ENCODE measurements around the gene EZR.
"Not testable (repeated sequence)": the region's sequence is repeated elsewhere in the genome, so short reads cannot be mapped to it uniquely, and the experiment has no call there.

EZR gene

DNA sequence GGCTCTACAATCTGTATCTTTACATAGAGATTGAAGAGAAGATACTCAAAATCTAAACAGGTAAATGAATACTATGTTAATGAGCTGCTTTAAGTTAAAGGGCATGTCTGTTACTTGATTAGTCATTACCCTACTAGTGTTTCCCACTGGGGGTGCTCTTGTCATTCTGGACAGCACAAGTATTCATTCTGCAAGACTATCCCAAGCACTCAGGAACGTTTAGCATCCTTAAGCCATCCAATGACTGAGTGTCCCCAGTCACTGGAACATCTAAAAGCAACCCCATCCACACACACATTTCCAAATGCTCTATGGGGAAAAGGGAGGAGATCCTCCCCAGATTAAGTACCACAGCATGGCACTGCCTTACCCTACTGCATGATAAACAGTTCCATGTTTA lies 25.7 kb downstream of the EZR start:
- DNase-seq: no peak

DNA sequence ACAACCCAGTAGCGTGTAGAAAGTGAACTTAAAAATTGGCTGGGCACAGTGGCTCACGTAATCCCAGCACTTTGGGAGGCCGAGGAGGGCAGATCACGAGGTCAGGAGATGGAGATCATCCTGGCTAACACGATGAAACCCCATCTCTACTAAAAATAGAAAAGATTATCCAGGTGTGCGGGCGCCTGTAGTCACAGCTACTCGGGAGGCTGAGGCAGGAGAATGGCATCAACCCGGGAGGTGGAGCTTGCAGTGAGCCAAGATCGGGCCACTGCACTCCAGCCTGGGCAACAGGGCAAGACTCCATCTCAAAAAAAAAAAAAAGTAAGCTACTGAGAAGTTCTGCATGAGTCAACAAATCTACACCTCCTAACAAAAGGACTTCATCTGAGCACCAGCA lies 26.7 kb downstream of the EZR start:
- not testable (repeated sequence) for DNase-seq

DNA sequence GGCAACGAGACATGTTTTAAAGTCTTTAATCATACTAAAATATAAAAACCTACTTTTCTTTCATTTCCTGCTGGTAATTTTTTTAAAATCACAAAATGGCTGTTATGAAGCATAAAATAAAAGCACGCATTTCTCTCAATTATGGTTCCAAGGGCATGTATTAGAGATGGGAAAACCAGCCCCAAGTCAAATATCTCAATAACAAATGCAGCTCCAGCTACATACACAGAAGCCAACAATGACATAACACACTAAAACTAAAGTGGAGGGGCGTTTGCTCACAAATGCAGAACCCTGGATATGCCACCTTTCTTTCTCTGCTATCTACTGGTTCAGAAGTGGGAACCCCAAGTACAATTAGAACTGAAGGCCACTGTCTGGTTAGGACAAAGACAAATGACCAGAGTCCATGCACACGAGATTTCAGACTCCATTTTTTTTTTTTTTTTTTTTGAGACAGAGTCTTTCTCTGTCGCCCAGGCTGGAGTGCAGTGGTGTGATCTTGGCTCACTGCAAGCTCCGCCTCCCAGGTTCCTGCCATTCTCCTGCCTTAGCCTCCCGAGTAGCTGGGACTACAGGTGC lies 27.8 kb downstream of the EZR start:
- DNase-seq: no peak

DNA sequence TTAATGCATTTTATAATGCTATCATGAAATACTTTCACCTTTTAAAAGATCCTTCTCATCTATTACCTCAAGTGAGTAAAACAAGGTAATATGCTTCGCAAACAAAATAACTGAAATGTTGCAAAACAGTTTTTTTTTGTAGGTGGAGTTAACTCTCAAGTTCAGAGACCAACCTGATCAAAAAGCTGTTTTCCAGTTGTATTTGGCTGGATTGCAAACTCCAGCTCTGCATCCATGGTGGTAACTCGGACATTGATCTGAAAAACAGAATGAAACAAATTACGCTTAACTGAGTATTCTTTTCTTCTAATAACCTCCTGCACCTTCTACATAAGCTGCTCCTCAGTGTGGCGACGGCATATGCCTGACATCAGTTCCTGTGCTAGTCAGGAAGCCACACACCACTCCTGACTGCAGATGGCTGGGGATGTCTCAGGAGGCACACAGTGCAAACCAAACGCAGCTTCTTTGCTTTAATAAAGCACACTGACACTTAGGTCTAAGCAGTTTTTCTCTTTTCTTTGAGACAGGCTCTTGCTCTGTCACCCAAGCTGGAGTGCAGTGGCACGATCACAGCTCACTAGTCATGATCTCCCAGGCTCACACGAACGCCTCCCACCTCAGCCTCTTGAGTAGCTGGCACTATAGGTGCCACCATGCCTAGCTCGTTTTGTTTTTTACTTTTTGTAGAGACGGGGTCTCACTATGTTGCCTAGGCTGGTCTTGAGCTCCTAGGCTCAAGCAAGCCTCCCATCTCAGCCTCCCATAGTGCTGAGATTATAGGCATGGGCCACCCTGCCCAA lies 29.9 kb downstream of the EZR start:
- DNase-seq: no peak

DNA sequence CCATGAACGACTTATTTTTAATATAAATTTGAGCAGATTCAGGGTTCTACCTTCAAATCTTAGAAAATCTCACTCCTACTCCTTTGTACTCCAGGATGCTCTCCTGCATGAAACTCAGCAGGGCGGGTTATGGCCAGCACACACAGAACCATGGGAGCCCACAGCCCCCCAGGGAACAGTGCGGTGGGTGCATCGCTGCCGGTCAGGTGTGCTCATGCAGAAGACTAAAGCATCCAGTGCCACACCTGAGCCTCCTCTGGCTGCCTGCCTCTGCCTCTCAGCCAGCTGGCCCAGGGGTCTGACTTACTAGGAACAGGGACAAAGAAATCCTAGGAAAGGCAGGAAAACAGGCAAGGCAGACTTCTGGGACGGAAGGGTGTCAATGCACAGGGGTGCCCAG lies 31.8 kb downstream of the EZR start:
- DNase-seq: no peak

DNA sequence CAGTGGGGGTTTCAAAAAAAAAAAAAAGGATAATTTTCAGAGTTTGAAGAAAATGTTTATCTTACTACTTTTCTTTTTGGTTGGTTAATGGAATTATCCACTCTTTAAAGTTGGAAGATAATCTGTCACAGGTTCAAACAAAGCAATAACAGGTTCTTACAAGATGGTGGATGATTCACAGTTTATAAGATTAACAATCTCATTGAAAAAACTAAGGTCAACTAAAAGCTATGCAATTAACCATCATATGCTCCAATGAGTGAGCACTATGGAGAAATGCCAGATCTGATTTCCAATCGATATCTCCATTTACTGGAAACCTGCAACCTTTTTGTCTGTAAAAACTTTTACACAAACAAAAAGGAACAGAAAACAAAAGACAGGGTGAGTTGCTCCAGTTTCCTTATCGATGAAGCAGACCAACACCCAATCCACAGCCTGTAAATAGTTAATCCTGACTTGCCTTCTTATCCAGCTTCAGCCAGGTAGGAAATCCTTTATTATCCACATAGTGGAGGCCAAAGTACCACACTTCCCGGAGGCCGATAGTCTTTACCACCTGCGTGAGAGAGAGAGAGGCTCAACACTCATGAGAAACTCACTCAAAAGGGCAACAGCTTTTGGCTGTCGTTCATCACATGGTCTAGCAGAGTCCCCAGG lies 32.4 kb downstream of the EZR start:
- DNase-seq: no peak

DNA sequence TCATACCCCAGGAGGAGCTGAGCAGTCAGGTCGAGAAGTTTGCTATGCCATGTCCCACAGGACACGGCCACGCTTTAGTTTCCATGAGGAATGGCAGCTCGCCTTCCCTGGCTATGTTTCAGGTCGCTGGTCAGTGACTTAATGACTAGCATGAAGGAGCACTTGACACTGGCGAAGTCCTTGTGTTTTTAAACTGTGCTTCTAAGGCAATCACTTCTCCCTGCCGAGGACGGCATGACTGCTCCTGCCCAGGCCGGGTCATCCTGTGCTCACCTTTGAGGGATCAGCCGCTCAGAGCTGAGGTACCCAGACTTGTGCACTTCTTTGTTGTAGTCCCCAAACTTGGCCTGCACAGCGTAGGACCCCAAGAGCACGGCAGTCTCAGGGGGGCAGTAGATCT lies 34.1 kb downstream of the EZR start:
- DNase-seq: no peak

DNA sequence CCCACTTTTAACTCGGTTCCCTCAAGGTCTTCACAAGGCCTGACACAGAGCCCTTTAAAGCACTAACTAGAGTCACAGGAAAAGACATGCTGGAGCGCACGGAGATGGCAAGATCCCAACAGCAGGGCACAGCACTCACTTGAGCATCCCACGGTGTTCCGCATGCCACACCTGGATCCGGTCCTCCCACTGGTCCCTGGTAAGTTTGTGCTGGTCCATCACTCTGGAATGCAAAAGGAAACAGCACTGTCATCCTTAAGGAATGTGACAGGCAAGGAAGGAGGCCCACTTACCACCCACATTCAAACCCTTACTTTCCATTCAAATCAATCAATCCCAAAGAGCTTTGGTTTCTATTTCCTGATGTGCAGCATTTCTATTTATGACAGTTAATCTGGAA lies 34.7 kb downstream of the EZR start:
- no peak for DNase-seq

DNA sequence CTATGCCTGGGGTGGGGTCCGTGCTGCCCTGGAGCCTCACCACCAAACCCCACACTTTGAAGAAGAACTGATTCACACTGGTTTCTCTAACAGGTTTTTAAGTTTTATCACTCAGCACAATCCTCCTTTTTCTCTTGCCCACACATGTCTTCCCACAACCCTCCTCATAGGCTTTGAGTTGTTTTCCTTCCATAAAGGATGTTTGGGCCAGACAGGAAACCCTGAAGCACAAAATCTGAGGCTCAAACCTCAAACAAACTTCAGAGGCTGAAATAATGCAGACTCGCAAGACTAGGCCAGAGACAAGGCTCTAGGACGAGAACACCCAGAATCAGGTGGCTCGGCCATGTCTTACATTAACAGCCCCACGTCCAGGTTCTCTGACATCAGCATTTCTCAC lies 35.3 kb downstream of the EZR start:
- DNase-seq: no peak

DNA sequence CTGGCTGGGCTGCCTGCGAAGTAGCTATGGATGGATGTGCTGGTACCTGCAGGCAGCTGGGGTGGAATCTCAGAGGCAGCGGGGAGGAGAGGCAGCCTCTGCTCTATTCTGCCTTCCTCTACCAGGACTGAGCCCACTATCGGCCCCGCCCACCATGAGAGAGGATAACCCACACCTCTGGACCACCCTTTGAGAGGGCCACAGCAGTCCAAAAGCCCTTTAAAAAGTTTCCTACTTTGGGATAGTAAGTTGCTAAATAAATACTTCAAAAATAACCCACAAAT lies 36.1 kb downstream of the EZR start:
- DNase-seq: no peak

DNA sequence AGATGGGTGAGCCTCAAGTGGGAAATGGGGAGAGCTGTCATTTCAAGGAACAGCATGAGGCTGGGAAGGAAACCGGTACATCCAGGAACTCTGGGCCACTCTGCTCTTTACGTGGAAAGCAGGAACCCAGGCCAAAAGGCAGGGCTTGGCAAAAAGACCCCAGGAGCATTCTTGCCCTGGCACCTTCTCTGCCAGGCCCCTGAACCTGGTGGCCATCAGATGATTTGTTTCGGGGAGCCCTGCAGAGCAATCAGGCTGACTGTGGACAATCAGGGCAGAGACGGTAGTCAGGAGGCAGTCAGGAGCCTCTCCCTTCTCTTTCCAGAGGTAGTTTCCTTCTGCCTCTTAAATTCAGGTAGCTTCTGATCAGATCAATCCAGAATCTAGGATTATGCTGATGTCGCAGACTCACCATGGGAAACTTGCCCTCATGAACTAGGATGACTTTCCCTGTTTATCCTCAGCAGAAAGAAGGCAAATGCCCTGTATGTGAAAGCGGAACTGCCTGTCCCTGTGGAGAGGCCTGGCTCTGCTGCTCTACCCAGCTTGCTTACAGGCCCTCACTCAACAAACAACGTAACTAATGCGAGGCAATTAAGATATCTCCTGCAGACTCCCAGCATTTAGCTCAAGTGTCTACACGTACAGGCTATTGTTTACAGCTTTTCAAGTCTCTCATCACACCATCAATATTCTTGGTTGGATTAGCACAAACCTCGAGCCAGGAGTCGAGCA lies 36.6 kb downstream of the EZR start:
- DNase-seq: no peak

DNA sequence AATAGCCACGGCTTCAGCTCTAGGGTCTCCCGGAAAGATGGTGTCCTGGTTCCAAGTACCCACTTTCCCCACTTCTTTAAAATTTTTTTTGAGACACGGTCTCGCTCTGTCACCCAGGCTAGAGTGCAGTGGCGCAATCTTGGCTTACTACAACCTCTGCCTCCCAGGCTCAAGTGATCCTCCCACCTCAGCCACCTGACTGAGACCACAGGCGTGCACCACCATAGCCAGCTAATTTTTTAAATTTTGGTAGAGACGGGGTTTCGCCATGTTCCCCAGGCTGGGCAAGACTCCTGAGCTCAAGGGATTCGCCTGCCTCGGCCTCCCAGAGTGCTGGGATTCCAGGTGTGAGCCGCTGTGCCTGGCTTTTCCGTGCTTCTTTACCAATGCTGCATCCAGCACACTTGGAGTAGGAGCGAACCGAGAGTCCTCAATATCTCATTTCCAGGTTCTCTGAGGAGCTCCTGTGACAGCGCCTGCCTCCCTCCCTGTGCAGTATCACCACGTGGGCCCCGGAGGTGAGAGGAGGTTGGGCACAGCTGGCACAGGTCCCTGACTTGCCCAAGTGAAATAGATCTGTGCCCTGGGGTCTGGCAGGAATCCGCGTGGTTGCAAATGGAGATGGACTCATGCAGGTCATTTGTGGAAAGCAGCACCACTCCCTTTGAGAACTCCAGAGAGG lies 37.3 kb downstream of the EZR start:
- no peak for DNase-seq

DNA sequence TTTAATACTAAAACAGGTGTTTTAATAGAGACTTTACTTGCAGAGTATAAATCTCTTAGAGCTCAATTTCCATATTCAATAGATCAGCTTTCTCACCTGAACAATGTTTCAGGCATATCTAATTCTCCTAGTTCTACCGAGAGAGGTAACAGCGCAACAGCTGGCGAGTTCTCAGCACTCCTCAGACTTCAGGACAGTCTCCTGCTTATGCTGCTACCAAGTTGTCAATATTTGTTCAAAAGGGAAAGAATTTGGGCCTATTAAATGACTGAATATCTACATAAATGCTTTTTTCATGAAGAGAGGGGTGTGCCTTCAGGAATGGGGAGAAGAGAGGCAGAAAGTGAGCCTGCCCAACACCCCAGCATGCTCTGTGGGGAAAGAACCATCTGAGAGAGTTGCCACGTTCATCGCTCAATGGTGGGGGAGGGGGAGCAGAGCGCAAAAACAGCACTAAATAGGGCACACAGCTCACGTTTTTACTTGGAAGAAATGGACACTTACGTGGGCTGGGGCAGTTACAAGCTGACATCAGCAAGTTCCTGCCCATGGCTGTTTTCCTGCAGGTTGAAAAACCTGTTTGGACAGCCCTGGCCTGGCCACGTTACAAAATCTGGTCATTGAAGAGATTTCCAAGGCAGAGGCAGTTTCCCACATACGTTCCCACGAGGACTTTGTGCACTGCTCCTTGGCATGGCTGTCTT lies 38.0 kb downstream of the EZR start:
- no peak for DNase-seq

DNA sequence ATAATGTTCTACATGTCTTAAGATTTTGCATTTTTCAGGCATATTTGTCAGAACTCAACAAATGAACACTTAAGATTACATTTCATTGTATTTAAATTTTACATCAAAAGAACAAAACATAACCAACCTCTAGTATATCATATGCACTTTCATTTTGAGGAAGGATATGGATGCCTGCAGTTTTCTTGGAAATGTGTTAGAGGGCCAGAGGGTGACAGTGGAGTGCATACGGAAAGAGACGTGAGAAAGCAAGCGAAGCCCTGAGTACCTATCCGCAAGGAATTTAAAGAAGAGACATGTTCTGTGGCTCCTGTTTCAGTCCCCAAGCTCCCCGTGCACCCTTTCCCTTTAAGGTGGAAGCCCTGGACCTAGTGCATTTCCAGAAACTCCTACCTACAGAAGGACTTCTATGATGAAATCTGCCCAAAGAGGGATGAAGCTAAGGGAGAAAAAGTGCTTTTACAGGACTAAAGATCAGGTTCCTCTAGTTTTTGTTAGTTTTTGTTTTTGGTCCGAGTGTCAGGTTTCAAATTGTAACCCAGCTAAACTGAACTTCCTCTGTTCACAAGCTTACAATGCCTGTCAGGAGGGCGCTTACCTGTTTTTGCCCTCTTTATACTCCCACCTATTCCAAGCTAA lies 38.8 kb downstream of the EZR start:
- DNase-seq: no peak

DNA sequence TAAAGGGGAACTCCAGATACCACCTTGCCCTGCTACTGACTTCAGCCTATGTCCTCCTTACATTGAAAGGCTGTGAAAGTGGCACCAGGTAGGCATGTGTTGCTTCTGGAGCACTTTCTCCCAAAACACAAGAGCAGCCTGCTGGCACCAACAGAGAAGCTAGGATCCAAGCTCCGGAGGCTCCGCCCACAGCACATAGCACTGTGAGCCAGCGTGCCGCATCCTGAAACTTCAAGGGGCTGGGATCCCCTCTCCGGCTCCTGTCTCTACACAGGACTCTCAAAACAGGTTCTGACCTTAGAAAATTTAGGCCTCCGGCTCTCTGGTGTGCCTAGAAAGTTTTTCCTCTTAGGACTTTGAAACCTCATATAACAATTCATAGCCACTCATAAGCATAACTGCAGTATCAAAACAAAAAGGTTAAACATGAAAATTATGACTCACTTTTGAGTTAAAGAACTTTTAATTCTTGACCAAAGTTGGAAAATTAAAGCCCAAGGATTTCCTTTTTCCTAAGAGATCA lies 41.1 kb downstream of the EZR start:
- DNase-seq: no peak

DNA sequence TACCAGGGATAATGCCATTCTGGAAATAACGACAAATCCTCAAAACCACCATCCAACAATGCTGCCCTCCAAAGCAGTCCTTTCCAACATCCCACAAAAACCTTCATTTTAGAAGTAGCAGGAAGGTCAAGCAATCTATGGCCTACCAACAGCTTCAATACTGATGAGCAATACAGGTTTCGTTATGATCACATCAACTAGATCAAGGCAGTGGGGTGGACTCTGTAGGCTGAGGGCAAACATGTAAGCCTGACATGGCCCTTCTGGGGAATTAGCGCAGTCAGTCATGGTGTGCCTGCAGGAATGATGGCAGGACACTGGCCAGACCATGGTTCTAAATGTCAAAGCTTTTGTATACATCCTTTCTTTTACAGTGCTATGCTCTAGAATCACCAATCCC lies 41.7 kb downstream of the EZR start:
- DNase-seq: no peak

DNA sequence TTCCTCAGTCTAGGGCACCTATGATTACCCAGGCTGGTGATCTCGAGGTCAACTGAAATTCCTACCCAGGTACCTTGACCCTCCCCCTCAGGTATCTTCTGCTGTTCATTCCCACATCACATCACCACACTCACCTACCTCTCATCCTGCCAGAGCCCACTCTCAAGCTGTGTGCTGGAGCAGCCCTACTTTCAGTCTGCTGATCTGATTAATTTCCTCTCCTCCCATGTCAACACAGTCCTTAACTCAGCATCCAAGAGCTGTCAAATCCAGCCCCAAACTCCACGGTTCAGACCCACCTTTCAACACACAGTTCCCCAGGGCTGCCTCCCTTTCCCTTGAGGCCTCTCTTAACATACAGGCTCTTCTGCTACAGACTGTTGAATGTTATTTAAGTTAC lies 42.4 kb downstream of the EZR start:
- no peak for DNase-seq

DNA sequence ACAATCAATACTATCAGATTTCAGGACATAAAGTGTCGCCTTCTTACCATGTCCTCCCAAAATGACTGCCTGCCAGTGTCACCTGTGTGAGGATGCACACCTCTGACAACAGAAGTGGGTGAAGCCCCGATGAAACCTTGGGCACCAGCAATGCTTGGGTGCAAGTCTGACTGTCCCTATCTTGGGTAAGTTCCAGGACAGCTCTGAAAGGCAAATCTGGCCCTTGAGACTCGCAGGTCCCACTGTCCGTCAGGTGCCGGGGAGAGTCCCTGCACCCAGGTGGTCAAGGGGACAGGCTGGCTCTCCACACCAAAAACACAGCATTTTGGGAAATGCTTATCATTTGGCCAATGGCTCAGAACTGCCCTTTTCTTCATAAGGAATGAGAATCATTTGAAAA lies 43.3 kb downstream of the EZR start:
- no peak for DNase-seq

DNA sequence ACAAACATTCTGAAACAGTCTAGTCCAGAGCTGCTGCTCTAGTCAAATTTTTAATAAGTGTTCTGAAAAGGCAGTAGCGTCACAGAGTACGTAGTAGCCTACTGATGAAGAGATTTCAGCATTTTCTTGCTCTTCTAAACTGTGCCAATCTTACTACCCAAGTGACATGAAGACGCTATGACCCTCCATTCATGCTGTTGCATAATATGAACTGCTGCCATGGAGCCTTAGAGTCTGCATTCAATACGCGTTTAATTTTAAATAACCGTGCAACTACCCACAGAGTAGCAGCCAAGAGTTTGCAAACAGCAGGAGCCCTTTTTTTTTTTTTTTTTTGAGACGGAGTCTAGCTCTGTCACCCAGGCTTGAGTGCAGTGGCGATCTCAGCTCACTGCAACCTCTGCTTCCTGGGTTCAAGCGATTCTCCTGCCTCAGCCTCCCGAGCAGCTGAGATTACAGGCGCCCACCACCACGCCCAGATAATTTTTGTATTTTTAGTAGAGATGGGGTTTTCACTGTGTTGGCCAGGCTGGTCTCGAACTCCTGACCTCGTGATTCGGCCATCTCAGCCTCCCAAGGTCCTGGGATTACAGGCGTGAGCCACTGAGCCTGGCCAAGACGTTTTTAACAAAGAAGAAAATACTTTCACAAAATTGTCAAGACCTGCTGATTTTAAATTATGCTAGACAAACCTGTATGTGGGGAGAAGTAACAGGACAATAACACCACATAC lies 44.3 kb downstream of the EZR start:
- no peak for DNase-seq

DNA sequence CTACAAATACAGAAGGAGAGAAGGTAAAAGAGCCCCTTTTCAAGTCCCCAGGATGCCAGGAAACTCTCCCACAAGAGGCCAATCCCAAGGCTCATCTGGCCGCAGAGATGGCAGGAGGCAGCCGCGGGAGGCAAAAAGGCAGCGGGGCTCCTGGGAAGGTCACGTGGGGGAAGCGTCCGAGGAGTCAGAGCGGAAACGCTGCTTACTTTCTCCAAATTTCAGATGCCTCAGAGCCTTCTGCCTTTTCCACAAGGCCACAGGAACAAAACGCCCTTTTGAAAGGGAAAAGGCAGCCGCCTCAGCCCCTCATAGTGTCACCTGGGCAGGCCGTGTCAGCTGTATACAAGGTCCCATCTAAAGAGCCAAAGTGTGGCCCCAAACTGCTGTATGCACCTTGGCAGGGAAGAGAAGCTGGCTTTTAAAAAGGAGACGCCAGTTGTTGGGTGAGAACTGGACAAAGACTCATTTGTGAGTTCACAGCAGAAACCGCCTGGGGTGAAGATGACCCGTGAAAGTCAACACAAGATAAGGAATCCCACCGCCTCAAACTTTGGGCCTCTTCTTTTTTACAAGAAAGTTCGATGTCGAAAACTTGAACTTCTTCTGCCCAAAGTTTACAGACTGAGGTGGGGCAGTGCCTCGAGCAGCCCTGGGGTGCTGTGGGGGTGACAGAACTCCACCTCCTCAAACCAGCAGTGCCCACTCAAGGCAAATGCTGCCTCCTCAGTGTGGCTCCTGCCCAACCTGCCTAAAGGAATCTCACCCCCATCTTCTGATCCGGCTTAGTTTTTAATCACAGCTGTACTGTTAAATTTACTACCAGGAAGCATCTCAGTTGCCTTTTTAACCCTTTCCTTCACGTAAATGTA lies 45.4 kb downstream of the EZR start:
- no peak for DNase-seq

Measured in midbrain (tissue), 1 donor.